Tibial nerve (tissue), 4 donors: ENCODE data around the gene ZNF618.

Experiments
- CTCF ChIP-seq, 5 experiments: fragments of 200-600 bp in 3 of 5; fragments of 450-650 bp in 2 of 5; sonication (generic) in 3 of 5; IDR thresholded peaks; one replicate each; pipeline ENCODE4 v1.5.1; 2016 to 2019; ENCODE audit warnings: antibody characterized with exemption in 5 of 5, mild to moderate bottlenecking in 3 of 5, moderate library complexity in 2 of 5
- EP300 ChIP-seq, 2 donors: sonication (generic); formaldehyde crosslinking; IDR thresholded peaks; one replicate each; pipeline ENCODE4 v1.6.1; 2017; ENCODE audit warnings: antibody characterized with exemption in 2 of 2, mild to moderate bottlenecking in 1 of 2
- POLR2A ChIP-seq, 2 donors: fragments of 450-650 bp; IDR thresholded peaks; one replicate each; pipeline ENCODE4 v1.6.1; 2017; ENCODE audit warnings: antibody characterized with exemption in 2 of 2, mild to moderate bottlenecking in 2 of 2, moderate library complexity in 2 of 2

DNA sequence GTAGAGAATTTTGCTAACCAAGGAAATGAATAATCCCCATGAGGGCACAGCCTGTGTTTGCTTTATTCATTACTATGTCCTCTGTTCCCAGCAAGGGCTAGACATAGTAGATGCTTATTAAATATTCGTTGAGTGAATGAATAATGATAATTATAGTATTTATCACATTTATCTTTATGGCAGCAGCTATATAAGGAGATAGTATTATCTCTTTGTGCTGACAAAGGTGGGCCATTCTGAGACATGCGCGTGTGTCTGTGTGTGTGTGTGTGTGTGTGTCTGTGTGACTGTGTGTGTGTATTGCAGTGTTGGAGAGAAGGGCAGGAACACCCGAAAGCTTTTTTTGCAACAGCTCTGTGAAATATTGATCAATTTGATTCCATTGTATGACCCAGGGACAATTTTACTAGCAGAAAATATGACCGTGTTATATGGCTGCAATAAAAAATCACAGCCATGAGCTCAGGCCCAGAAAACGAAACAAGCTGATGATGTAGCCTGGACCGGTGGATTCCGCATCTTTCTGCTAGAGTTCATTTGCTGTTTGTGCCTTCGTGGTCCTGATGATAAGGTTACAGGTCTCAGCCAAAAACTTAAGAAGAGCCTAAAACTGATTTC lies 39.8 kb downstream of the ZNF618 start:
- TF ChIP-seq CTCF (IDR thresholded peaks at IDR 0.05) (no peak), POLR2A (IDR thresholded peaks at IDR 0.05) (no peak), EP300 (IDR thresholded peaks at IDR 0.05) (no peak)
